GM19351 (cell line): Measurements from ENCODE around the gene RASGEF1C.
"Not testable (repeated sequence)": the region's sequence is repeated elsewhere in the genome, so short reads cannot be mapped to it uniquely, and the experiment has no call there.

Source experiments
- ATAC-seq: cut with Tn5 transposase; IDR thresholded peaks from one replicate; pipeline ENCODE4 v1.9.1; 2021; ENCODE audit warnings: mild to moderate bottlenecking, moderate library complexity; ENCODE audit not compliant: unreplicated experiment

The RASGEF1C gene

DNA sequence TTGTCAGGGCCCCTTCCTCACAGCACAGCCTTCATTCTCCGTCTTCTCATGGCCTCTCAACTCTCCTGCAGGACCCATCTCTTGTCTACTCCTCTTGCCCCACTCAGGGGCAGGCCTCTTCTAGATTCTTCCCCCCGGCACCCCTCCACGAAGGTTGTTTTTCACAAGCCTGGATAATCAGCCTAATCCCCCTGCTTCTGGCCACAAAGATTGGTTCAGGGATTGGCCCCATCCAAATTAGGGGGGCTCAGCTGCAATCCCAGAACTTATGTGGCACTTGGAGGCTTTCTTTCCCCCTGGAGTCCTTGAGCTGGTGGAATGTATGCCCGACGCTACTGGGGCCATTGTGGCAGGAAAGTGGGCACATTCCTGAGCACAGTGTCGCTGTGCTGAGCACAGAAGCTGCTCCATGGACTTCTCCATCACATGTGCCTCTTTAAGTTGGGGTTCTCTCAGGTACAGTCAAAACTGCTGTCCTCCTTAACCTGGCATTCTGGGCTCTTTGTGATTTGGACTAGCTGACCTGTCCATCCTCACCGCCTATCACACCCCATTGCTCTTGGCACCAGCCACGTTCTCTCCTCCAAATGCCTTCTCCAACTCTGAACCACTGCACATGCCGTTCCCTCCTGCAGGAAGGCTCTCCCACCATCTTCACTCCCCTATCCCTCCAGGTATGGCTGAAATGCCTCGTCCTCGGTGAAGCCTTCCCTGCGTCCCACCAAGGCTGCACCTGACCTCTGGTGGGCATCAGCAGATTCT is 70.6 kb downstream of the RASGEF1C start:
- ATAC-seq, result no peak

DNA sequence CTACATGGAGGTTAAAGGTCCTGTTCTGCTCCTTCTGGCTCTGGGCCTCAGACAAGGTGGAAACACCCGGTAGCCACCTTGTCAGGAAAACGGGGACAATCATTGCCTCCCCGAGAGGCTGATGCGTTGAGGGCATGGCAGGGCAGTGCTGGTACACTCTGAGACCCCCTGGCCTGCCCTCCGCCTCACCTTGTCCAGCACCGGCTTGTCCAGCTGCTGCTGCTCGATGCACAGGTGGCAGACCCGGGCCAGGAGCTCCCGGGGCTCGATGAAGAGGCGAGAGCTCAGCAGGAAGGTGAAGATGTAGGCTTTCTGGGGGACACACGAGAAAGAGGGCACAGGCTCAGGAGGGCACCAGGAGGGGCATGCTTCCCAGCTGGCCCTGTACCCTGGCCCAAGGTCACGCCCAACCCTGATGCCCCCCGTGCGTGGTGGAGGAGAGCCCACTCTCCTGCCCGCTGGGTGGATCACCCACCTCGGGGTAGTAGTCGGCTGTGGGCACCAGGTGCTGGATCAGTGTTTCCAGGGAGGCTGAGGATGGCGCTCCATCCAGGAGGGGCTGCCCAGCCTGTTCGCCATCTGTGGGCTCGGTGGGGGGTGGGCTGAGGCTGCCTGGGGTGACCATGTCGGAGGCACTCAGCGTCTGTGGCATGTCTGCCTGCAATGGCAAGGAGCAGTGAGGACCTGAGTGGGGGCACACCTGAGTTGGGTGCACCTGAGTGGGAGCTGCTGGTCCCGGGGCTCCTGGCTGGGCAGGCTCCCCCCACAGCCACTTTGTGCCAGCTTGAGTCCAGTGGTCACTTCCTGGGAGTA is 71.4 kb downstream of the RASGEF1C start:
- ATAC-seq, result no peak

DNA sequence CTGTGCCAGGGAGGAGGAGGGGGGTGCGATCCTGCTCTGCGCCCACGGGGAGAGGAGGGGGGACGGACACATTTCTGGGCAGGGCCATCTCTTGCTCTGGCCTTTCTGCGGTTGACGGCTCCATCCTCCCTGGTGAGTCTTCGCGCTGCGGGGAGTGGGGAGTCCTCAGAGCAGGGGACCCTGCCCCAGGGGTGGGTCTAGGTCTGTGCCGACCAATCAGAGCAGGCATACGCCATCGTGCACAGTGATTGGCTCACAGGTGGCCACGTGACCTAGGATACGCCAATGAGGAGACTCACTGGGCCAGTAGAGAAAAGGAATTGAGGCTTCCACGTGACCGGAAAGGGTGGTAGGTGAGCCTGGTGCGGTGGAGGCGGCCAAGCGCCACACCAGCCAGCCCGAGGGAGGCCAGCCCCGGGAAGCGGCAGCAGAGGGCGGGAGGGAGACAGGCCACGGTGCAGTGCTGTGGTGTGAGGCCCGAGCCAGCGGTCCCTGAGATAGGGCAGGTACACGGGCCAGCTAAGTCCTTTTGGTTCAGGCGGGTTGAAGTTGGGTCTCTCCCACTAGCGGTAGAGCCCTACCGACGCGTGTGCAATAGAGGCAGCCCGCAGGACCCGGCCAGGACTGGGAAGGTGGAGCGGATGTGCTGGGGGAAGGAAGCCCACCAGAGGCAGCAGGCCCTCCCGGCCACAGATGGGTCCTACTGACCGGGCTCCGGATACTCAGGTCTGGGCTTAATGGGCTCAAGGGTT is 72.2 kb downstream of the RASGEF1C start:
- no peak for ATAC-seq

DNA sequence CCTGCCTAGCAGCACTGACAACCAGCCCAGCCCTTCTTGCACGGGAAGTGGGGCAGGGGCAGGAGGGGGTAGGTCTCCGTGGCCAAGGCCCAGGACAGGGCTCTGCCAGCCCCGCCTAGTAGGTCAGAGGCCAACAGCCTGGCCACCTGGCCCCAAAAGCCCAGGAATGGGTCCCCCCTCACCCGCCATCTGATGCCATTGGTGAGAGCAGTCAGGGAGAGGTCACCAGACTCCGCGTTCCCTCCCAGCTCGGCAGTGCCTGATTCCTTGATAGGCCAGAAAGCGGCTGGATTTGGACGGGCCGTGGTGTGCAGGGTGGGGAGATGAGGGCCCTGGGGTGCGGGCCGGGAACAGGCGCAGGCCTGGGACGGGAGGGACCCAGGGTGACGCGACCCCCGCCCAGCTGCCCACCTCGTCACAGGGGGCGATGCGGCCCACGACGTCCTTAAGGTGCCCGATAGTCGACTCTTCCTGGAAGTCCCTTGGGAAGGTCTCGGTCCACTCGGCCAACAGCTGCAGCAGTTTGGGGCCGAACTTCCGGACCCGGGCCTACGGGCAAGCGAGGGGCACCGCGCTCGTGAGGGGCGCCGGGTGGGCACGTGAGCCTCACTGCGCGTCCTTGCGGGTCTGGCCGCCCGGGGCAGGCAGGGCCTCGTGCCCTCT is 72.9 kb downstream of the RASGEF1C start:
- ATAC-seq, result no peak

DNA sequence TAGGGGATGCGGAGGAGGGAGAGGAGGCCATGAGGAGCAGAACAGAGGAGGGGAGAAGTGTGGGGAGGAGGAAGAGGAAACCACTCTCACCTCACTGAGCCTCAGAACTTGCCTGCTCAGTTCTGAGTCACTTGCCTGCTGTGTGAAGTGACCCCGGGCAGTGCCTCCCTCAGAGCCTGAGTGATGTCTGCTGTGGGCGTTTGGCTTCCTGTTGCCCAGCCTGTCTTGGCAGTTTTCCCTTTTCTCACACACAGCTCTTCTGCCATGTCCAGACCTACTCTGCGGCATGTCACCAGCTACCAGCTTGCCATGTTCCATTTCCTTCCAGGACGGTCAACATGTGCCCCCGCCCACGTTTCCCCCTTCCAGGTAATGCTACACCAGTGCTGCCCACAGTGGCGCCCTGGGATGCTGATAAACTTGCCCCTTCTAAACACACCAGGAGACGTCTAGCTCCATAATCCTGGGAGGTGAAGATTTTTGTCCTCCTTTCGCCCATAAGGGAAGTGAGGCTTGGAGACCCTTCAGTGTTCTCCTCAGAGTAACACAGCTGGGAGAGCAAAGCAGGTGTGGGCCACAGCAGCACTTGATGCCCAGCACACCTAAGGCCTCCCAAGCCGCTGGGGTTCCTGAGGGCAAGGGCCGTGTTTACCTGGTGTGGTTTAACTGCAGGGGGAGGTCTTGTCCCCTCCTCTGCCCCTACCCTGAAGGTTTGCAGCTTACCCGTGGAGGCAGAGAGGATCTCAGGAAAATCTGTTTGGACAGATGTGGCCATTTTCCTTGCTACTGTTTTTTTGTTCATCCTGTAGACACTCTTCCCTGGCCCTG is 73.7 kb downstream of the RASGEF1C start:
- ATAC-seq, result no peak

DNA sequence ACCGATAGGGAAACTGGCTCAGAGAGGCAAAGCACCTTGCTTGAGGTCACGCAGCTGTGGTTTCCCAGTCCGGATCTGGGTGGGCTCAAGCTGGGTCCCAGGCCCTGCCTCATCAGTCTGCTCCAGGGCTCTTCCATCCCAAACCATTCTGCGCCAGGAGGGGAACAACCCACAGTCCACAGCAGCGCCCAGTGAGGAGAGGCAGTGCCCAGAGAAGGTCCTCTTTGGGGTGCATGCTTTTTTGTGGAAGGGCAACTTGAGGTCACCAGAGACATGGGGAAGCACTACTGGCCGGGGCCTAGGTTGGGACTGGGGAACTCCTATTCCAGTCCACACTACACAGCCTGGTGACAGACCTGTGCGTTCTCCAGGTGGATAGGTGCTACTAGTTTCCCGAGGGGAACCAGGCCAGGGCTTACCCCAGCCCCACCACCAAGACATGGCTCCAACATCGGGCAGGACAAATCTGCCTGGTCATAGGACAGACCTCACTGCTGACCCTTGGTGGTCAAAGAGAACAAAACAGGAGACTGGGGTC is 75.0 kb downstream of the RASGEF1C start:
- ATAC-seq, result no peak

DNA sequence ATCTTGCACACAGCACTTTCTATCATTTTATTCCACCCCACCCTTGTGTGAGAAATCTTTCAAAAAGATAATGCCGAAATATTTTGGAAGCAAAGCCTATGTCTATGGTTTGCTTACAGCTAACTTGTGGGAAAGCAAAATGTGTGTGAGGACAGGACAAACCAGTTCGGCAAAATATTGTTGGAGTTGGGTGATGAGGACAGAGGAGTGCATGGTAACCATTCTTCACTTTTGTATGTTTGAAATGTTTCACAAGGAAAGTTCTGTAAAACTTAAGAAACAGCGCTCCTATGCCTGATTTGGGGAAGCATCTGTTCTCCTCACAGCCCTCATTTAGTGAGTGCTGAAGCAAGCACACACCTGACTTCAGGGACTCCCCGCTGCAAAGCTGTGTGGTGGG is 75.5 kb downstream of the RASGEF1C start:
- ATAC-seq, result no peak

DNA sequence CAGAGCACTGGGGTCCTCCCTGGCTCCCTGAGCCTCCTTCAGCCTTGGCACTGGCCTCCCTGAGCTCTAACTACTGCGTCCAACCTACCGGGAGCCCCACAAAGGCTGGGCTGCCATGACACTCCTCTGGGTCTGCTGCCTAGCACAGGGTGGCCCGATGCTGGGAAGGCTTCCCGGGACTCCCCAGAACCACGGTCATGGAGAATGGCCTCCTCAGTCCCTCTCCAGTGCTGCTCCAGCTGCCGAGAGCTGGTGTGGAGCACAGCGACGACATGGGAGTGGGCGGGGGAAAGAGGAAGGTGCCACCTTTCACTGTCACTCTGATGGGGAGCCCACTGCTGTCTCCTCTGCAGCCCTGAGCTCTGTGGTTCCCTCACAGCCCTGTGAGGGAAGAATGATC is 76.0 kb downstream of the RASGEF1C start:
- no peak for ATAC-seq

DNA sequence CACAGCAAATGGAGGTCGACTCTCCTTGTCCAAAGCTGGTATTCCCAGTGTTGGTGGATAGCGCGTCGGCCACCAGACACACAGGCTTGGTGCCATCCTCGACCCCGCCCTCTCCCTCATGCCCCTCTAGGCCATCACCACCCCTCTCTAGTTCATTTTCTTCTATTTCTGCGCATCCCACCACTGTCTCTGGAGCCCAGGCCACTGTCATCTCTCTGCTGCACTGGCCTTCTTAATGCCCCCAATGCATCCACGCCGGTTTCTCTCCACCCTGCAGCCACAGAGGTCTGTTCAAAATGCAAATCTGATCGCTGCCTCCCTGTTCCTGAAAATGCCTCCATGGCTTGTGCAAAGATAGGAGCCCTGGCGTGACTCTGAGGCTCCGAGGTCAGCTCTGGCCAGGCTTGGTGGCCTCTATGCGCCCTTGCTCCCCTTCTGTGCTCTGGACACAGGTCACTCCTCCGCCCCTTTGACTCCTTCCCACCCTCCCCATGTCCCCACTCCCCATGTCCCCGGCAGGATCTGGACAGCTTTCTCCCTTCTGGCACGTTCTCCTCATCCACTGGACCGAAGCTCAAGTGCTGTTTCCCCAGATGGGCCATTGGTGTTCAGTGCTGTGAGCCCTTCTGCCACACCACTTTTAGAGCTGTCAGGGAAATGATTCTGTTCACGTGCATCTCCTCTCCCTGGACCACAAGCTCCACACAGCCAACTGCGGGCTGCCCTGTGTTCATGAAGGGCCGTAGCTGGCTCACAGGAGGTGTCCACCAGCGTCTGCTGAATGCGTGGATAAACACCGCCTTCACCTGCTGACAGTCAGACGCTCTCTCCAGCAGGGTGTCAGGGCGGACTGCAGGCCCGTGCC is 77.9 kb downstream of the RASGEF1C start:
- no peak for ATAC-seq

DNA sequence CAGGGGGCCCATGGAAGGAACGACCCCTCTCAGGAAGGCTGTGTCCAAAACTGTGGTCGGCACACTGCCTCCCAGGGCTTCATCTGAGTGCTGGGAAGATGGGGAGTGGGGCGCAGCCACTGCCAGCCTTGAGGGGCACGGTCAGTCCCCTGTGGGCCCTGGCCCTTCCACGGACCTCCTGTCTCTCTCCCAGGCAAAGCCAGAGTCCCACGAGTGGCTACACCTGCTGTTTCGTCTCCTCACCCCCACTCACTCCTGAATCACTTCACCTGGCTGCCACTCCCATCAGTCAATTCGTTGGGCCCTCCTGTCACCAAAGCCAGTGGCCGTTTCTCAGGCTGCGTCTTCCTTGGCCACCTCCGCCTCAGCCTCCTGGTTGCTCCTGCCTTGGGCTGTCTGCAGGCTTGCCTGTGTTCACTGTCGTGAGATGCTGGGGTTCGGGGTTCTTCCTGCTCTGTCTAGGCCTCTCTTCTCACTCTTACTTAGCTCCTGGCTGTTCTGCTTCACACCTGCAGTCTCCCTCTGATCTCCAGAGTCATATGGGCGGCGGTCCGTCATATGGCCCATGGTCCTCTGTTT is 78.6 kb downstream of the RASGEF1C start:
- ATAC-seq, result no peak

DNA sequence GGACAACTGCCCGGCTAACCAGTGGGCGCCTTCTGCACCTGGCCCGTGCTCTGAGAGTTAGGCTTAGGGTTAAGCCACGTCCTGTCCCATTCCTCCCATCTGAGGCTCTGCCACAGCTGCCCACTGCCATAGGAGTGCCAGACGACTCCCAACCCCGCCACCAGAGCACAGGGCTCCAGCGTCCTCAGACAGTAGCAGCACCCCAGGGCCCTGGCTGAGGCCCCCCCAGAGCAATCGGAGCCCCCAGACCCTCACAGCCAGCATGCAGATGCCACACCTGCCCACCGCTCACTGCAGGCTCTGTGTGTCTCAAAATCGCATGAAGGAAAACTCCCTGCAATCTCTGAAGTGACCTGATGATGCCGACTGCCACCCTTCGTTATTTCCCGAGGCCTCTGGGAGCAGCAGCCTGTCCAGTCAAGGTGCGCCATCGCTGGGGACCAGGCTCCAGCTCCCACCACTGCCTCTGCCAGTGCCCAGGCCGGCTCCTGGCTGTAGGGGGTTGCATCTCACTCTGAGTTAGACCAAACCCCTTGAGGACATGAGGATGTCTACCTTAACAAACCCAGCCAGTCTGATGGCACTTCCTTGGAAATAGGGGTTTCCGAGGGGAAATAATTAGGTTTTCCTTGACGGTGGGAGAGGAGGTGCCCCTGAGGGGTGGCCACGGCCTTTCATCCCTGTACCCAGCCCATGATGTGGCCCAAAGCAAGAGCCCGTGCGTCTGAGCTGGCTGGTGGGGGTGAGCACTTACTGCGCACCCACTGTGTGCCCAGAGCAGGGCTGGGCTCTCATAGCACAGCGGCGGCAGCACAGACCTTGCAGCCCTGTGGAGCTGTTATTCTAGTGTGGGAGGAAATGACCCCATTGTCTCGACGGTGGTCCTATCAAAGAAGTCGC is 79.5 kb downstream of the RASGEF1C start:
- no peak for ATAC-seq

DNA sequence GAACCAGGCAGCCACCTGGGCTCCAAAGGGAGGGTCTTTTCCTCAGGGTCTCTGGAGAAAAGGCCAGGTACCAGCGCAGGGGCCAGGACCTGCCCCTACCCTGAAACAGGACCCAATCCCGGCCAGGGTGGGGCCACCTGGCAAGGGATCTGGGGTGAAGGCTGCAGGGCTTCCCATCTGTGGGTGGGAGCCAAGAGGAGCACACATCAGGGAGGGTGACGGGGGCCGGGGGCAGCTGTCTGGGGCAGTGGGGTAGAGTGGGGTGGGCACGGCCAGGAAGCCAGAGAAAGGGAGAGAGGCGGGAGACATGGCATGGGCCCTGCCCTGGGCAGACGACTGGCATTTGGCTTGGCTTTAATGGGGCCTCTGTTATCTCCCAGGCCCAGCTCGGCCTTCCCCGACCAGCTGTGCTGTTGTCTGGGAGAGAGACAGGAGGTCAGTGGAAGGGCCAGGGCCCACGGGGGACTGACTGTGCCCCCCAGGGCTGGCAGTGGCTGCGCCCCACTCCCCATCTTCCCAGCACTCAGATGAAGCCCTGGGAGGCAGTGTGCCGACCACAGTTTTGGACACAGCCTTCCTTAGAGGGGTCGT is 80.2 kb downstream of the RASGEF1C start:
- no peak for ATAC-seq

DNA sequence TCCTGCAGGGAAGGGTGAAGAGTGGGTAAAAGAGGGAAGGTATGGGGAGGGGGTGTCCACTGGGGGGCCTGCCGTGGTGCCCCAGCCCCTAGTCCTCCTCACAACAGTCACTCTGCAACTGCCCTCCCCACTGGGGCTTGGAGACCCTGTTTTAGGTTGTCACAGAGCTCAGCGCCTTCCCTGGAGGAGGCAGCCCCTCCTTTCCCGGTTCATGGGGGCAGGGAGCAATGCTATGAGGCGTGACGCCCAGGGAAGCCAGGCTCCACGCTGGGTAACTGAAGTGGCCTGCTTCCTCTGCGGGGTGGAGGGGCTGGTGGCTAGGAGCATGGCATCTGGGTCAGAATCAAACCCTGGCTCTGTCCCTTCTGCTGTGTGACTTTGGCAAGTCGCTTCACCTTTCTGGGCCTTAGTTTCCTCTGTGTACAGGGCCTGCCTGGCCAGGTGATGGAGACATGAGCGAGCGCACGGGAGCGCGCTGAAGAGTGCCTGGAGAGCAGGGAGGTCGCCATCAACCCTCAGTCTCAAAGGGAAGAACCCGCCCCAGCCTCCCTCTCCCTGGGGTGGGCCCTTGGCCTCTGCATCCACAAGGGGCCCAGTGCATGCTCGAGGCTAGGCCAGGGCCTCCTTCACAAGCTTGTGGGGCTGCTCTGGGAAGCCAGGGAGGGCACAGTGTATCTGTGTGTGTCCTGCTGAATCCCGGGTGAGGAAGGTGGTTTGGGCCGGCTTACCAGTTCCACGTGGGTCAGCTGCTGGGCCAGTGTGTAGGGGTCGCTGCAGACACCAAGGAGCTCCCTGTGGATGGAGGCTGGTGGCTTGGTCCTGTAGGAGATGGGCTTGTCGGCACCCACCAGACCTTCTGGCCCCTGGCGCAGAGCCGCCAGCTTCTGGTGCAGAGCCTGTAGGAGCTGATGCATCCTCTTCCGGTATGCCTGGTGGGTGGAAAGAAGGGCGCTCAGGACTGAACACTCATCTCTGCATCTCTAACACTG is 81.0 kb downstream of the RASGEF1C start:
- no peak for ATAC-seq

DNA sequence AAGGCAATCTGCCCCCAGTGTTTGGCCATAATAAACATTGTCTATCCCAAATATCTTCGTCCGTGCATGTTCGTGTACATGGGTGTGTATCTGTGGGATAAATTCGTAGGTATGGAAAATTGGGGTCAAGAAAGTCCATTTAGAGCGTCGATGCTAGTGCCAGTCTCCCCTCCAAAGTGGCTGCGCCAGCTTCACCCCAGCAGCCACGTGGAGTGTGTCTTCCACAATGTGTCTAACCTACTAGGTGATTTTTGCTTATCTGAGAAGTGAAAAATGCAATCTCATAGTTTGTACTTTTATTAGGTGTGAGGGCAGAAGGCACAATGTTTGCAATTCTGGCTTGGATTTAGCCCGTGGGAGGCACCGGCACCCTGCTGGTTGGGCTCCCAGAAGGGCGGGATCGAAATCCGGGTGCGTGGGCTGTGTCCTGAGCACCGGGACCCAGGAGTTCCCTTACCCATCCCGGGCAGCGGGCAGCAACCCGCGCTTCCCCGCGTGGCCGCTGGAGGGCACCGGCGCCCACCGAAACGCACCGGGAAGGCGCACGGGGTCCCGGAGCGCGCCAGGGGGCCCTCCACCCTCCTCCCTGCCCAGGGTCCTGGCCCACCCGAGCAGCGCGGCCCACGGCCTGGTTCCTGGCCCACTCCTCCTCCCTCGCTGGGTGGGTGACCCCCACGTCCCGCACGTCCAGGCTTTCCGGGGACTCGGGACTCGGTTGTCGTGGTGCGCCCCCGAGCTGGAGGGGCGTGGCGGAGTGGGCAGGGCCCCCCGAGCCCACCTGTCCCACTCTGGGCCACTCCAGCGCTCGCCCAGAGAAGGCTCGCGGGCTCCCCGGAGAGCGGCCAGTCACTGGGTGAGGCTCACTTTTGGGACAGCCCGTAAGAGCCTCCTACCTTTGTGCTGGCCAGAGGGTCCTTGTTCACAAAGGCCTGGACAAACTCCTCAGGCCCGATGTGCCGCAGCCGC is 82.0 kb downstream of the RASGEF1C start:
- ATAC-seq, result peak; percentile 55

DNA sequence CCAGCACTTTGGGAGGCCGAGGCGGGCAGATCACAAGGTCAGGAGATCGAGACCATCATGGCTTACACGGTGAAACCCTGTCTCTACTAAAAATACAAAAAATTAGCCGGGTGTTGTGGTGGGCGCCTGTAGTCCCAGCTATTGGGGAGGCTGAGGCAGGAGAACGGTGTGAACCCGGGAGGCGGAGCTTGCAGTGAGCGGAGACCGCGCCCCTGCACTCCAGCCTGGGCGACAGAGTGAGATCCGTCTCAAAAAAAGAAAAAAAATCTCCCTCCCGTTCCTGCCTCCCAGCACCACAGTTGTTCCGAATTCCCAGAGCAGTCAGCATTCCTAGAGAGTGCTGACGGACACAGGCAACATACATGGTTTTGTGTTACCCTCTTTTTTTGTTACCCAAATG is 82.9 kb downstream of the RASGEF1C start:
- ATAC-seq, result not testable (repeated sequence)
